IPS DF 6.9 (cell line): ENCODE results near the gene KIZ.
A peak's percentile ranks its signal among the peaks of the same experiment; 100 is the strongest.

Experiments
- DNase-seq: peaks from one replicate; pipeline ENCODE4 v3.0.0-alpha.2; 2013; ENCODE audit warnings: low read depth, low spot score
- H3K27ac ChIP-seq: one replicate; pipeline ENCODE4 v1.5.1; 2013; ENCODE audit warnings: low read length, control low read depth
- H3K27me3 ChIP-seq: 2 replicates; pipeline ENCODE4 v1.6.1; 2013; ENCODE audit warnings: mild to moderate bottlenecking, low read length; ENCODE audit not compliant: control insufficient read depth, insufficient read depth
- H3K36me3 ChIP-seq: 2 replicates; pipeline ENCODE4 v1.6.1; 2013; ENCODE audit warnings: low read length; ENCODE audit not compliant: control insufficient read depth, insufficient read depth
- H3K4me1 ChIP-seq: 2 replicates; pipeline ENCODE4 v1.6.1; 2013; ENCODE audit warnings: low read length; ENCODE audit not compliant: control insufficient read depth, insufficient read depth
- H3K4me3 ChIP-seq: 2 replicates; pipeline ENCODE4 v1.5.1; 2013; ENCODE audit warnings: mild to moderate bottlenecking, low read length
- H3K9me3 ChIP-seq: 2 replicates; pipeline ENCODE4 v1.6.1; 2013; ENCODE audit warnings: low read length, inconsistent platforms; ENCODE audit not compliant: control insufficient read depth, insufficient read depth
- WGBS: extraction: QIAGEN DNeasy Blood & Tissue Kit; methylation state at CpG from one replicate; pipeline ENCODE4 v1.1.7; 2013; ENCODE audit warnings: mixed read lengths, missing lambda C conversion rate; ENCODE audit not compliant: insufficient read length, insufficient coverage; 5-methylcytosine and 5-hydroxymethylcytosine counted together

KIZ gene

DNA sequence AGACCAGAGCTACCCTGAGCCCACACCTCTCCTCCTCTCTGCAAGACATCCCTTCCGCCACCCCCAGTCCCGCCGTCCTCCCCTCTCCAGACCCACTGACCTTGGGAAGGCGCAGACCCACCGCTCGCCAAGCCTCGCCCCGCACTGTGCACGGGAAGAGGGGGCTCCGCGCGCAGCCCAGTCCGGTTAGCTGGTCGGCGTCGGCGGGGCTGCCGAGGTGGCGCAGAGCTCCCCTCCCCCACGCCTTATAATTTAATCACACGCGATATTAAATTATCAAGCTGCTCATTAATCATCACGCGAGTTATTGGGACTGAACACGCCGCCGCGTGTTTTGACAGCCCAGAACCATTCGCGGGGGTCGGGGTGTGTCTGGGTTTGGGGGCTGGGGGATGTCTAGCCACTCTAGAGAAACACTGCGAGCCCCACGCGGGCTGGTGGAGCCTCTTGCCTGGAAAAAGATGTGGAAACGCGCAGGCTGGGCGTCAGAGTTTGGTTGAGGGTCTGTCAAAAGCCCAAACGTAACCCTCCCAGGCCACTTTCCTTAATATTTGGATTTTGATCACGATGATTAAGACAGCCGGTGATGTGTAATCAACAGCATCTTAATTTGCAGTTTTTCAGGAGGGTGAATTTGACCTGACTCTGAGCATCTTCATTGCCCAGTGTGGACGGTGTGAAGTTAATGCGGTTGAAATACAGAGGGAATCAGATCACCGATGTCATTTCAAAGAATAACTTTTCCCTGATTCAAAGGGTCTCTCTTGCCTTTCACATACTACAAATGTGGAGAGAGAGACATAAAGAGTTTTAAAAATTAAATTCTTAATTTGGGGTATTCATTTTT, 19.5 kb upstream of the KIZ start, which contains the start of gene LINC00237:
TSS of gene LINC00237 (minus strand) at position 188 of the 847 bp plus-strand sequence.
- no CpG with 5 or more reads among the region's 43 CpGs for WGBS
- H3K27me3 ChIP-seq: peaks cover 39% of the 10 kb centered on the region
- no peak for DNase-seq
- no peak within 1 kb of the TSS for H3K27ac ChIP-seq
- no peaks in the 10 kb centered on the region for H3K9me3 ChIP-seq
- H3K36me3 ChIP-seq: no peaks in the 10 kb centered on the region
- peak within 1 kb of the TSS; percentile 34; the same call in 1 of the 2 replicates for H3K4me3 ChIP-seq
- peaks cover 8% of the 10 kb centered on the region for H3K4me1 ChIP-seq

DNA sequence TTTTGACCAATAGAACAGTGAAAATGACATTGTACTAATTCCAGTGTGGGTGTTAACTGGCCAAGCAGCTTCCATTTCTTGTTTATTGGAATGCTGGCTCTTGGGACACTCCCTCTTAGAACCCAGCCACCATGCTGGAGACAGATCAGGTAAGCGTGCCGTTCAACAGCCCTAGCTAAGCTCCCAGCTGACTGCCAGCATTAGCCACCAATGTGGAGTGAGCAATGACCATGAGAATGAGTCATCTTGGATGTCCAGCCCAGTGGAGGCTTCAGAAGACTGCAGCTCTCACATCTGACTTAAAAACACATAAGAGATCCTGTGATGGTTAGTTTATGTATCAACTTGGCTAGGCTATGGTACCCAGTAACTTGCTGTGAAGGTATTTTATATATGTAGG, 16.7 kb upstream of the KIZ start:
- Histone ChIP-seq H3K9me3 (no peaks in the 10 kb centered on the region), H3K36me3 (no peaks in the 10 kb centered on the region), H3K4me1 (peaks cover 4% of the 10 kb centered on the region), H3K27ac (no peak overlapping the region), H3K27me3 (peaks cover 22% of the 10 kb centered on the region), H3K4me3 (no peak overlapping the region)
- WGBS: no CpG with 5 or more reads among the region's 2 CpGs
- no peak for DNase-seq

DNA sequence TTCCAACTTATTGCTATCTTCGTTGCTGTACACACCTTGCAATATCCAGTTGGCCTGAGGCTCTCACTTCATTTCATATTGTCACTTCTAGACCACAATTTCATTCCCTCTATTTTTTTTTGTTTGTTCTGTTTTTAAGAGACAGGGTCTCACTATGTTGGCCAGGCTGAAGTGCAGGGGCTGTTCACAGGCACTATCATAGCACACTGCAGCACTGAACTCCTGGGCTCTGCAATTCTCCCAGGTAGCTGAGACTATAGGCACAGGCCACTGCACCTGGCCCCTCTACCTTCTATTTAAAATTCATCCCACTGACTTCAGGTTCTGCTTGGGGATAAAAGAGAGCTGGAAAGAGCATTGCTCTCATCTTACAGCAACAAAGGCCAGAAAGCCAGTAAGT, 15.1 kb upstream of the KIZ start:
- peaks cover 13% of the 10 kb centered on the region for H3K27me3 ChIP-seq
- H3K4me1 ChIP-seq: 0 out of 2 replicates have a peak, but pooled peaks cover 1% of the 10 kb centered on the region
- H3K27ac ChIP-seq: no peak overlapping the region
- WGBS: no CpG with 5 or more reads among the region's 1 CpG
- no peaks in the 10 kb centered on the region for H3K36me3 ChIP-seq
- no peak for DNase-seq
- no peak overlapping the region for H3K4me3 ChIP-seq
- H3K9me3 ChIP-seq: no peaks in the 10 kb centered on the region

DNA sequence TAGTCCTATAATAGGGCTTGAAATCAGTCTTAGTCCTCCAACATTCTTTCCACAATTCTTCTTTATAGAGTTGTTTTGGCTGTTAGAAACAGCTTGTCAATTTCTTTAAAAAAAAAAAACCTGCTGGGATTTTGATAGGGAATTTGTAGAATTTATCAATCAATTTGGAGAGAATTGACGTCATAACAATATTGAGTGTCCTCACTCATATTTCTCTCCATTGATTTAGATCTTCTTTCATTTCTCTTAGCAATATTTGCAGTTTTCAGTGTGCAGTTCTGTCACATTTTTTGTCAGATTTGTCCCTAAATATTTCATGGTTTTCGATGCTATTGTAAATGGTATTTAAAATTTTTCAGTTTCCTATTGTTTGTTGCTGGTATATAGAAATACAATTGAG, 14.5 kb upstream of the KIZ start:
- Histone ChIP-seq H3K27ac (no peak overlapping the region), H3K27me3 (peaks cover 8% of the 10 kb centered on the region), H3K4me1 (0 out of 2 replicates have a peak, but pooled peaks cover 1% of the 10 kb centered on the region), H3K36me3 (no peaks in the 10 kb centered on the region), H3K4me3 (no peak overlapping the region), H3K9me3 (no peaks in the 10 kb centered on the region)
- WGBS: no CpG with 5 or more reads among the region's 2 CpGs
- no peak for DNase-seq

DNA sequence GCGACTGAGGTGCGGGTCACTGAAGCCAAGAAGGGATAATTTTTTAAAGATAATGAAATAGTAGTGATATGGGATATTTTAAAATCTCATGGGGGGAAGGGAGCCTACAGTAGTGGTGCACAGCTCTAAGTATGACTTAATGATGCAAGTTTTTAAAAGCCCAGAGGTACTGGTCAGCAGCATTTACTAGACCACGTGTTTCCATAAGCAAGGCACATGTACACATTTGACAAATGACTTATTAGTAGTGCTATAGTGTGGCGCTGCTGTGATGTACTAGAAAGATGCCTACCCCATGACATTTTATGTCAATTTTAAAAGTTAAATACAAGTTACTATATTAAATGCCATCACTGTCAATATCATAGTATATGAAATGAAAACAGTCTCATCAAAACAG, 12.2 kb upstream of the KIZ start:
- Histone ChIP-seq H3K36me3 (no peaks in the 10 kb centered on the region), H3K4me3 (no peak overlapping the region), H3K4me1 (0 out of 2 replicates have a peak, but pooled peaks cover 1% of the 10 kb centered on the region), H3K9me3 (no peaks in the 10 kb centered on the region), H3K27me3 (no peaks in the 10 kb centered on the region), H3K27ac (no peak overlapping the region)
- no peak for DNase-seq
- WGBS: 100% methylated on average over 2 of the region's 4 CpGs

DNA sequence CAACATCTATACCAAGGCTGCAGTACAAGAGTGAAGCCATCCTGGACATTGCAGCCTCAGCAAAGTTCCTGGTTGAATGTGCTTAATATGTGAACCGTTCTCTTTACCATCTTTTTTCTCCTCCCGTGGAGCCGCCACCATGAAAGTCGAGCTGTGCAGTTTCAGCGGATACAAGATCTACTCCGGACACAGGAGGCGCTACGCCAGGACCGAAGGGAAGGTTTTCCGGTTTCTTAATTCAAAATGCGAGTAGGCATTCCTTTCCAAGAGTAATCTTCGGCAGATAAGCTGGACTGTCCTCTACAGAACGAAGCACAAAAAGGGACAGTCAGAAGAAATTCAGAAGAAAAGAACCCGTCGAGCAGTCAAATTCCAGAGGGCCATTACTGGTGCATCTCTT, 11.3 kb upstream of the KIZ start:
- DNase-seq: no peak
- H3K36me3 ChIP-seq: no peaks in the 10 kb centered on the region
- H3K4me1 ChIP-seq: 0 out of 2 replicates have a peak, but pooled peaks cover 1% of the 10 kb centered on the region
- H3K27ac ChIP-seq: no peak overlapping the region
- no CpG with 5 or more reads among the region's 15 CpGs for WGBS
- no peaks in the 10 kb centered on the region for H3K9me3 ChIP-seq
- no peaks in the 10 kb centered on the region for H3K27me3 ChIP-seq
- H3K4me3 ChIP-seq: no peak overlapping the region

DNA sequence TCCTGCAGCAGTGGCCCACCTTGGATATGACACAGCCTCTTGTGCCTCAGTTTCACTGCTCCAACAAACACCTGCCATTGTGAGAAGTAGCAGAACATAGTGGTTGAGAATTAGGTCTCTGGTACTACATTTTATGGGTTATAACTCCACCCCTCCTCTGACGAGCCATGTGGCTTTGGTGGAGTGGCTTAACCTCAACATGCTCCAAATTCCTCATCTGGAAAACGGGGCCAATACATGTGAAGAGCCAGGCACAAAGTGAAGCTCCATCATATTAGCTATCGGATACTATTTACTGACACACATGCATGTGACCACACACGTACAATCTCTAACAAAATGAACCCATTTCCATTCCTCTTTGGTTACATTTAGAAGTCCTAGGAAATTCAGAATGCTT, 8.4 kb upstream of the KIZ start:
- no CpG with 5 or more reads among the region's 4 CpGs for WGBS
- no peak overlapping the region for H3K4me3 ChIP-seq
- H3K4me1 ChIP-seq: no peaks in the 10 kb centered on the region
- H3K27ac ChIP-seq: no peak overlapping the region
- H3K27me3 ChIP-seq: no peaks in the 10 kb centered on the region
- no peak for DNase-seq
- H3K36me3 ChIP-seq: no peaks in the 10 kb centered on the region
- H3K9me3 ChIP-seq: no peaks in the 10 kb centered on the region

DNA sequence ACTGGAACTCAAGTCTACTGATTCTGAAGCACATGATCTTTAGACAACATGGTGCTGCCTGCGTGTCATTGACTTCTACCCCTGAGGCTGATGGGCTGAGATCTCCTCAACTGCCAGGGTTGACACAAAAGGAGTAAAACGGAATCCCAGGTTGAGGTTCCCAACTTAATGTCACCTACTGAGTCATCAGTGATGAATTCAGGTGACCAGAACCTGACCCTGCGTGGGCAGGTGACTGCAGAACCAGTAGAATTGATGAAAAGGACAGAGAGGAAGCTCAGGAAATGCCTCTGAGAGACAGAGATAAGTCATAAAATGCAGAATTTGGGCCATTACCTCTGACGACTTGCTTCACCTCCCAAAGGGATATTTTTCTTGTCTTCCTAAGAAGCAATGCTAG, 7.7 kb upstream of the KIZ start:
- Histone ChIP-seq H3K4me3 (no peak overlapping the region), H3K27me3 (no peaks in the 10 kb centered on the region), H3K9me3 (no peaks in the 10 kb centered on the region), H3K4me1 (no peaks in the 10 kb centered on the region), H3K36me3 (no peaks in the 10 kb centered on the region), H3K27ac (no peak overlapping the region)
- WGBS: no CpG with 5 or more reads among the region's 4 CpGs
- DNase-seq: no peak

DNA sequence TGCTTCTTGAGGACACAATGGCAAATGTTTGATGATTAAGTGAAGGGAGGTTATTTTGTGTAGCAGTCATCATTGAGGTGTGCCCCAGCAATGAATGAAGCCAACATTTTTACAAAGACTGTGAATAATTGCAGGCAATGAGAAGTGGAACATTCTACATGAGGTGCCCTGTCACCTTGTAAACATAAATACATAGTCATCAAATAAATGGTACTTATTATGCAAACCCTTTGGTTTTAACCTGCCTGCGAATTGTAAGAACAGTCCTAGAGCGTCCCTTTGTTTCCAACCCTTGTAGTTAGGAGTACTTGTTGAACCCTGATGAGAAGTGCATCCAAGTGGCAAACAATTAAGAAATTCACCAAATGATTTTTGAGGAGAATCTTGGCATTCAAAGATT, 7.1 kb upstream of the KIZ start:
- no peaks in the 10 kb centered on the region for H3K9me3 ChIP-seq
- H3K27me3 ChIP-seq: no peaks in the 10 kb centered on the region
- no peaks in the 10 kb centered on the region for H3K36me3 ChIP-seq
- no CpG with 5 or more reads among the region's 2 CpGs for WGBS
- H3K4me1 ChIP-seq: no peaks in the 10 kb centered on the region
- H3K4me3 ChIP-seq: no peak overlapping the region
- no peak for DNase-seq
- no peak overlapping the region for H3K27ac ChIP-seq

DNA sequence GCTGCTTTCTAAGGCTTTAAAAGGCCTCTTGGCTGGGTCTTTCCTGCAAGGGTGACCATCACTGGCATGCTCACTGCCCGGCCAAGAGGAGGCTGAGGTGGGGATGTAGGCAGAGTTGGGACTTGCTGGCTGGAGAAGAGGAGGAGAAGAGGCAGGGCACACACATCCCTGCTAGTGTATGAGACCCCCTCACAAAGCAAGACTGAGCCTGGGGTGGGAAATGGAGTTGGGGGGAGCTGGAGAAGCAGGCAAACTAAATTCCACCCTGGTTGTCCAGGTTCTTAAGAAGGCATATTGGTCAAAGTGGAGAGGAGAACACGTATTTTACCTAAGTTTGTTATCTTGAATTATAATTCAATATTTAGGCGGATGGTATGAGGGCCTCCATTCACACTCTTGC, 1.7 kb upstream of the KIZ start:
- H3K4me1 ChIP-seq: no peaks in the 10 kb centered on the region

More for the DNA sequence above, 1.7 kb upstream of the KIZ start:
- Histone ChIP-seq H3K9me3 (no peaks in the 10 kb centered on the region), H3K27me3 (no peaks in the 10 kb centered on the region), H3K27ac (no peak overlapping the region), H3K4me3 (no peak overlapping the region), H3K36me3 (no peaks in the 10 kb centered on the region)
- WGBS: no CpG with 5 or more reads among the region's 3 CpGs
- no peak for DNase-seq
